ENCODE data around the gene SERPINA10. TPM values are rescaled to one million over a fixed set of nuclear protein-coding genes. Genes with fewer than 3 reads are reported as not detected.

Gene SERPINA10, protein sequence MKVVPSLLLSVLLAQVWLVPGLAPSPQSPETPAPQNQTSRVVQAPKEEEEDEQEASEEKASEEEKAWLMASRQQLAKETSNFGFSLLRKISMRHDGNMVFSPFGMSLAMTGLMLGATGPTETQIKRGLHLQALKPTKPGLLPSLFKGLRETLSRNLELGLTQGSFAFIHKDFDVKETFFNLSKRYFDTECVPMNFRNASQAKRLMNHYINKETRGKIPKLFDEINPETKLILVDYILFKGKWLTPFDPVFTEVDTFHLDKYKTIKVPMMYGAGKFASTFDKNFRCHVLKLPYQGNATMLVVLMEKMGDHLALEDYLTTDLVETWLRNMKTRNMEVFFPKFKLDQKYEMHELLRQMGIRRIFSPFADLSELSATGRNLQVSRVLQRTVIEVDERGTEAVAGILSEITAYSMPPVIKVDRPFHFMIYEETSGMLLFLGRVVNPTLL
- total RNA-seq (2016; rRNA removed; fragmentation: Illumina TruSeq; extraction: Trizol) (12.1 and 20.1 TPM in 2 replicates), polyA plus RNA-seq (2011; rRNA removed) (17.3 and 20.2 TPM in 2 replicates), polyA minus RNA-seq (2011; rRNA and poly(A)+ RNA removed; ENCODE audit: low replicate concordance) (26.7 TPM in 1 of 2 replicates, not detected in the other), Bru-seq, nascent RNA (percentile 70 among the genes with signal in this experiment), BruChase-seq, experiment 1, labeled RNA remaining after a 6-hour chase (percentile 72 among the genes with signal in this experiment), BruChase-seq, experiment 2, labeled RNA remaining after a 2-hour chase (percentile 63 among the genes with signal in this experiment)
- 2.9 and 3.2 TPM in 2 replicates for total RNA-seq (2016; cell fraction: cytosol; rRNA removed; fragmentation: Illumina TruSeq; extraction: Trizol; ENCODE audit: low read depth)
- total RNA-seq (2016; cell fraction: insoluble cytoplasmic fraction; rRNA removed; fragmentation: Illumina TruSeq; extraction: Trizol): 12.4 and 19.4 TPM in 2 replicates
- 7.0 and 7.6 TPM in 2 replicates for total RNA-seq (2016; cell fraction: membrane; rRNA removed; fragmentation: Illumina TruSeq; extraction: Trizol)
- 15.9 and 21.0 TPM in 2 replicates for total RNA-seq (2016; cell fraction: nucleus; rRNA removed; fragmentation: Illumina TruSeq; extraction: Trizol)
- polyA plus RNA-seq (2011; cell fraction: cytosol; rRNA removed): 11.5 and 15.3 TPM in 2 replicates
- 5.4 and 6.4 TPM in 2 replicates for polyA plus RNA-seq (2011; cell fraction: nucleus; rRNA removed)
- 14.6 and 20.7 TPM in 2 replicates for polyA plus RNA-seq (2012)
- 1.4 and 1.5 TPM in 2 replicates for polyA plus RNA-seq (2016; cell fraction: cytosol; fragmentation: Illumina TruSeq; extraction: Trizol; ENCODE audit: low read depth)
- polyA plus RNA-seq (2016; cell fraction: insoluble cytoplasmic fraction; fragmentation: Illumina TruSeq; extraction: Trizol; ENCODE audit: low read depth): 9.7 and 11.2 TPM in 2 replicates
- 3.7 and 4.1 TPM in 2 replicates for polyA plus RNA-seq (2016; cell fraction: membrane; fragmentation: Illumina TruSeq; extraction: Trizol; ENCODE audit: low read depth)
- 22.0 and 24.2 TPM in 2 replicates for polyA plus RNA-seq (2016; cell fraction: nucleus; fragmentation: Illumina TruSeq; extraction: Trizol; ENCODE audit: insufficient read depth, low read depth)
- polyA minus RNA-seq (2011; cell fraction: cytosol; rRNA and poly(A)+ RNA removed): 15.7 and 16.5 TPM in 2 replicates
- 13.5 and 16.3 TPM in 2 replicates for polyA minus RNA-seq (2011; cell fraction: nucleus; rRNA and poly(A)+ RNA removed)
- long read RNA-seq, experiment 1, full-length matches to known transcripts: 23 of 33 reads
- long read RNA-seq, experiment 1, partial matches to known transcripts: 4 of 33 reads
- long read RNA-seq, experiment 1, other reads (novel, unspliced or antisense): 6 of 33 reads
- long read RNA-seq, experiment 2, full-length matches to known transcripts: 17 of 38 reads
- long read RNA-seq, experiment 2, partial matches to known transcripts: 3 of 38 reads
- long read RNA-seq, experiment 2, other reads (novel, unspliced or antisense): 18 of 38 reads

DNA sequence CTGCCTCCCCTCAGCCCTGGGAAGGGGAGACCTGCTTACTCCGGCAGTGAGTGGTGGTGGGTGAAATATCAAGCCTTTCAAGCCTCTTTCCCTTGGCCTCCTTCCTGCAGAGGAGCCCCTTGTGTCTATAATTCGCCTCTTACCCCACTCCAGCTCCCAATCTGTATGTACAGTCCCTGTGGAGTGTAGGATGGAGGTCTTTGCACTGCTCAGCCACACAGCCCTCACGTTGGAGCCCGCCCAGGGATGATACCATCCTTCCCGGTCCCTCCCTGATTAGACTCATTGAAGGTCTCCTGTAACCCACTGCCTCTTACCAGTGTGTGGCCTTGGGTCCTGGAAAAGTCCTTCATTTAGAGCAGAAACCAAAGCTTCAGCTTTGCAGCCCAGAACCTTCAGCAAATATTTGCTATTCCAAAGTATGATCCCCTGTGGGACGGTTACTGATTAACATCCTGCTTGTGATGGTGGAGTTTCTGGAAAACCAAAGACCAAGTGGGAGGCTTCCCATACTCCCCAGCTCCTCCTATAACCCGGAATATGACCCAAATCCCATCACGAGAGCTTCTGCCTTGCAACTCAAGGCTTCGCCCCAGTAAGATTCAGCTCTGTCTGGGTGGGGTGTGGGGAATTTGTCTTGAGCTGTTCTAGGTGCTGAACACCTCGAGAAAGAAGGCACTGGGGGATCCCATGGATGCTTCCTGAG, at the start of gene SERPINA10:
Gene SERPINA10 (minus strand): TSS at position 397 of the 706 bp plus-strand sequence. CDS start 2,675 bp downstream, outside the sequence.
- Histone ChIP-seq H3K36me3 (replicated peaks in 1 of 2; ENCODE audit: control insufficient read depth in 1 of 2, insufficient read depth in 2 of 2, low read length in 2 of 2) (peaks cover 6 to 7% of the 10 kb centered on the region in 2 experiments; a peak in 4 of 5 replicates), H3K27ac (ENCODE audit: extremely low read length, insufficient read depth, low read length) (peak within 1 kb of the TSS; percentile 97), H3K4me3 (replicated peaks in 1 of 3; ENCODE audit: insufficient read depth in 1 of 3, low read depth in 2 of 3, low read length in 3 of 3) (peak within 1 kb of the TSS; percentile 48 to 84 (median 67)), H4K20me1 (ENCODE audit: insufficient read depth, low read length) (no peaks in the 10 kb centered on the region), H2AFZ (ENCODE audit: low read length) (no peak within 1 kb of the TSS), H3K9ac (ENCODE audit: insufficient read depth, low read depth, low read length) (peak within 1 kb of the TSS; percentile 90), H3K4me2 (ENCODE audit: low read depth, low read length) (peak within 1 kb of the TSS; percentile 98), H3K4me1 (ENCODE audit: insufficient read depth, low read length) (peaks cover 96% of the 10 kb centered on the region), H3K9me3 (ENCODE audit: low read length) (no peaks in the 10 kb centered on the region), H3K27me3 (ENCODE audit: control insufficient read depth in 1 of 2, insufficient read depth in 2 of 2, low read length in 2 of 2) (no peaks in the 10 kb centered on the region; a peak in 1 of 5 replicates), H3K79me2 (ENCODE audit: insufficient read depth, low read length) (peaks cover 27% of the 10 kb centered on the region)
- under 1% methylated on average over 10 of the region's 10 CpGs for WGBS (ENCODE audit: low lambda C conversion rate)
- FAIRE-seq (peak; percentile 100), ATAC-seq (peak; percentile 95), DNase-seq (ENCODE audit: low spot score) (peak; percentile 99)
- intact Hi-C loops (cut with micrococcal nuclease; ENCODE audit: unreplicated experiment) (loop anchor here (1.0 to 5.0 kb wide), 2 partner anchors 16 to 156 kb away; no protein-coding TSS in a partner anchor), in situ Hi-C loops (cut with HindIII; ENCODE audit: extremely low pct_ligation_motif_present, low pct_unique_long_range_greater_than_20kb) (no loop called here)
- CTCF ChIA-PET (ENCODE audit: low intra/inter-chr PET ratio, low total read pairs): no interaction called here
- POLR2A ChIA-PET: interaction anchor here (0.7 to 4.9 kb wide), 48 partner anchors 10 to 333 kb away, joined by 3 to 122 read pairs (median 4); partner anchors contain the start of genes CCDC197, DDX24, IFI27L1 and PPP4R4
- no TSS peak for BruUV-seq (replicated peaks)
- TF ChIP-seq, protein P1, sequence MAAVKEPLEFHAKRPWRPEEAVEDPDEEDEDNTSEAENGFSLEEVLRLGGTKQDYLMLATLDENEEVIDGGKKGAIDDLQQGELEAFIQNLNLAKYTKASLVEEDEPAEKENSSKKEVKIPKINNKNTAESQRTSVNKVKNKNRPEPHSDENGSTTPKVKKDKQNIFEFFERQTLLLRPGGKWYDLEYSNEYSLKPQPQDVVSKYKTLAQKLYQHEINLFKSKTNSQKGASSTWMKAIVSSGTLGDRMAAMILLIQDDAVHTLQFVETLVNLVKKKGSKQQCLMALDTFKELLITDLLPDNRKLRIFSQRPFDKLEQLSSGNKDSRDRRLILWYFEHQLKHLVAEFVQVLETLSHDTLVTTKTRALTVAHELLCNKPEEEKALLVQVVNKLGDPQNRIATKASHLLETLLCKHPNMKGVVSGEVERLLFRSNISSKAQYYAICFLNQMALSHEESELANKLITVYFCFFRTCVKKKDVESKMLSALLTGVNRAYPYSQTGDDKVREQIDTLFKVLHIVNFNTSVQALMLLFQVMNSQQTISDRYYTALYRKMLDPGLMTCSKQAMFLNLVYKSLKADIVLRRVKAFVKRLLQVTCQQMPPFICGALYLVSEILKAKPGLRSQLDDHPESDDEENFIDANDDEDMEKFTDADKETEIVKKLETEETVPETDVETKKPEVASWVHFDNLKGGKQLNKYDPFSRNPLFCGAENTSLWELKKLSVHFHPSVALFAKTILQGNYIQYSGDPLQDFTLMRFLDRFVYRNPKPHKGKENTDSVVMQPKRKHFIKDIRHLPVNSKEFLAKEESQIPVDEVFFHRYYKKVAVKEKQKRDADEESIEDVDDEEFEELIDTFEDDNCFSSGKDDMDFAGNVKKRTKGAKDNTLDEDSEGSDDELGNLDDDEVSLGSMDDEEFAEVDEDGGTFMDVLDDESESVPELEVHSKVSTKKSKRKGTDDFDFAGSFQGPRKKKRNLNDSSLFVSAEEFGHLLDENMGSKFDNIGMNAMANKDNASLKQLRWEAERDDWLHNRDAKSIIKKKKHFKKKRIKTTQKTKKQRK (IDR thresholded peaks at IDR 0.05; ENCODE audit: low read length): no peak
- TF ChIP-seq ZNF674 (CRISPR knock-in tag; IDR thresholded peaks at IDR 0.05; ENCODE audit: low read depth) (no peak; the same call in 1 of the 2 replicates), MAFG (CRISPR knock-in tag; IDR thresholded peaks at IDR 0.05) (no peak)
- TF ChIP-seq, protein P2, sequence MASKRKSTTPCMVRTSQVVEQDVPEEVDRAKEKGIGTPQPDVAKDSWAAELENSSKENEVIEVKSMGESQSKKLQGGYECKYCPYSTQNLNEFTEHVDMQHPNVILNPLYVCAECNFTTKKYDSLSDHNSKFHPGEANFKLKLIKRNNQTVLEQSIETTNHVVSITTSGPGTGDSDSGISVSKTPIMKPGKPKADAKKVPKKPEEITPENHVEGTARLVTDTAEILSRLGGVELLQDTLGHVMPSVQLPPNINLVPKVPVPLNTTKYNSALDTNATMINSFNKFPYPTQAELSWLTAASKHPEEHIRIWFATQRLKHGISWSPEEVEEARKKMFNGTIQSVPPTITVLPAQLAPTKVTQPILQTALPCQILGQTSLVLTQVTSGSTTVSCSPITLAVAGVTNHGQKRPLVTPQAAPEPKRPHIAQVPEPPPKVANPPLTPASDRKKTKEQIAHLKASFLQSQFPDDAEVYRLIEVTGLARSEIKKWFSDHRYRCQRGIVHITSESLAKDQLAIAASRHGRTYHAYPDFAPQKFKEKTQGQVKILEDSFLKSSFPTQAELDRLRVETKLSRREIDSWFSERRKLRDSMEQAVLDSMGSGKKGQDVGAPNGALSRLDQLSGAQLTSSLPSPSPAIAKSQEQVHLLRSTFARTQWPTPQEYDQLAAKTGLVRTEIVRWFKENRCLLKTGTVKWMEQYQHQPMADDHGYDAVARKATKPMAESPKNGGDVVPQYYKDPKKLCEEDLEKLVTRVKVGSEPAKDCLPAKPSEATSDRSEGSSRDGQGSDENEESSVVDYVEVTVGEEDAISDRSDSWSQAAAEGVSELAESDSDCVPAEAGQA (IDR thresholded peaks at IDR 0.05; ENCODE audit: low read depth): no peak
- TF ChIP-seq, protein P2 (CRISPR knock-in tag; IDR thresholded peaks at IDR 0.05; ENCODE audit: borderline replicate concordance): no peak; the same call in 1 of the 2 replicates

Measured in HepG2 (cell line).